ENCODE data around the gene USP10.

The USP10 gene

GRCh38 chr16:84759061-84759460, 59.3 kb downstream of the USP10 start:
- no peak for TF ChIP-seq CTCF (IDR thresholded peaks at IDR 0.05; ENCODE audit: extremely low read depth, insufficient read depth, missing control alignments)
- in situ Hi-C loops (cut with MboI; ENCODE audit: low pct_unique_long_range_greater_than_20kb, low sequenced_read_pairs, unreplicated experiment) = loop anchor here (5.0 kb wide), 1 partner anchor 213 kb away; no protein-coding TSS in a partner anchor
- no peak for DNase-seq (ENCODE audit: low spot score)

DNA sequence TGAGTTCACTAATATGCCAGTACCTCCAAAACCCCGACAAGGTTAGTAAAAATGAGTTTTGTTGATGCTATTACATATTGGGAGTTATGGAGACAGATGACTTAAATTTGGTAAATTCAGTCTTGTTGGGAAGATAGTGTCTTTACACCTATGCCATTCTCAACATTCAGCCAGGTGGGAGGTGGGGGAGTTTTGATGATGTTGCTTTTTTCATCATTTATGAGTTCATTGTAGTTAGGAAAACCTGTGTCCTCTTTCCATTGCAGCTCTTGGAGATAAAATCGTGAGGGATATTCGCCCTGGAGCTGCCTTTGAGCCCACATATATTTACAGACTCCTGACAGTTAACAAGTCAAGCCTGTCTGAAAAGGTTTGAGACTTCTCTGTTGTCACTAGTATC, 60.1 kb downstream of the USP10 start:
- TF ChIP-seq CTCF (IDR thresholded peaks at IDR 0.05; ENCODE audit: extremely low read depth, insufficient read depth, missing control alignments) = no peak
- in situ Hi-C loops (cut with MboI; ENCODE audit: low pct_unique_long_range_greater_than_20kb, low sequenced_read_pairs, unreplicated experiment) = loop anchor here (5.0 kb wide), 1 partner anchor 212 kb away; no protein-coding TSS in a partner anchor
- no peak for DNase-seq (ENCODE audit: low spot score)

GRCh38 chr16:84761448-84762368, 61.9 kb downstream of the USP10 start:
- in situ Hi-C loops (cut with MboI; ENCODE audit: low pct_unique_long_range_greater_than_20kb, low sequenced_read_pairs, unreplicated experiment) = no loop called here
- TF ChIP-seq CTCF (IDR thresholded peaks at IDR 0.05; ENCODE audit: extremely low read depth, insufficient read depth, missing control alignments) = no peak
- no peak for DNase-seq (ENCODE audit: low spot score)

DNA sequence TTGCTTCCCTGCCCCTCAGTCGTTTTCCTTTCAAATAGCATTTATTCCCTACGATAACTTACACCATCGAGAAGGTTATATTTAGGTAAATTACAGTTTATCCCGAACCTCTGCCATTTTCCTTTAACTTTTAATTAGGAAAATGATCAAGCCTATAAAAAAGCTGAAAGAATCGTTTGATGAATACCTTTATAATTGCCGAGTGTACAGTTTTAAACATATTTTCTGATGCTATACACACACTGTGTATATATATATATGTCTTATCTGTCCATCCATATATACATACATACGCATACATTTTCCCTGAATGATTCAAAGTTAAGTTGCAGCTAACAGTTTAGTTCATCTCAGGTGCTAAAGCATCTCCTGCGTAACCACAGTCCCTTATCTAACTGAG, 63.4 kb downstream of the USP10 start:
- DNase-seq (ENCODE audit: low spot score) = no peak
- TF ChIP-seq CTCF (IDR thresholded peaks at IDR 0.05; ENCODE audit: extremely low read depth, insufficient read depth, missing control alignments) = no peak
- in situ Hi-C loops (cut with MboI; ENCODE audit: low pct_unique_long_range_greater_than_20kb, low sequenced_read_pairs, unreplicated experiment) = no loop called here

GRCh38 chr16:84763629-84764028, 63.8 kb downstream of the USP10 start:
- no peak for TF ChIP-seq CTCF (IDR thresholded peaks at IDR 0.05; ENCODE audit: extremely low read depth, insufficient read depth, missing control alignments)
- DNase-seq (ENCODE audit: low spot score) = no peak
- in situ Hi-C loops (cut with MboI; ENCODE audit: low pct_unique_long_range_greater_than_20kb, low sequenced_read_pairs, unreplicated experiment) = no loop called here

DNA sequence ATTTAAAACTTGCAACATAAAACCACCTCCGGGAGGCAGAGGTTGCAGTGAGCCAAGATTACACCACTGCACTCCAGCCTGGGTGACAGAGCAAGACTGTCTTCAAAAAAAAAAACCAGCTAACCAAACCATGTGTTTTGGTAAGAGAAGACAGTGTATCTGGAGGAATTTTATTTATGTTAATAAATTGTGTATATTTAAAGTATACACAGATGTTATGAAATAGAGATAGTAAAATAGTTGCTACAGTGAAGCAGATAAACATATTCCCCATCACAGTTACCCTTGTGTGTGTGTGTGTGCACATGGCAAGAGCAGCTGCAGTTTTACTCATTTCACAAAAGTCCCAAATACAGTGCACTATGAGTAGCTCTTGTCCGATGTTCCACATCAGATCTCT, 65.2 kb downstream of the USP10 start:
- in situ Hi-C loops (cut with MboI; ENCODE audit: low pct_unique_long_range_greater_than_20kb, low sequenced_read_pairs, unreplicated experiment) = no loop called here
- DNase-seq (ENCODE audit: low spot score) = no peak
- no peak for TF ChIP-seq CTCF (IDR thresholded peaks at IDR 0.05; ENCODE audit: extremely low read depth, insufficient read depth, missing control alignments)

Data from GM13977 (cell line).